A673 (cell line): ENCODE measurements around the gene ANK3. TPM values are rescaled to one million over a fixed set of nuclear protein-coding genes. Genes with fewer than 3 reads are reported as not detected.

Experiments
- BruUV-seq: library from RNA; stranded (reverse); fragments of 400-500 nt; replicated peaks from 2 replicates; lab custom pipeline; 2021; lab: Mats Ljungman, UMichigan
- CTCF ChIA-PET: fragments of 300-600 bp; sonication (Branson Sonifier 250); formaldehyde crosslinking; loops from one replicate; lab custom pipeline; 2022; ENCODE audit warnings: antibody characterized with exemption; lab: Charles Lee
- POLR2A ChIA-PET: fragments of 300-600 bp; sonication (Branson Sonifier 250); formaldehyde crosslinking; loops from one replicate; lab custom pipeline; 2022; ENCODE audit warnings: antibody characterized with exemption; ENCODE audit not compliant: low non-redundant PET; lab: Charles Lee
- DNase-seq: peaks from one replicate; pipeline ENCODE4 v3.0.0-alpha.2; 2015; ENCODE audit warnings: low spot score
- H3K27ac ChIP-seq: fragments of 200-600 bp; sonication (generic); 2 replicates; pipeline ENCODE4 v1.5.1; 2016; ENCODE audit warnings: mixed run types, low read depth, mild to moderate bottlenecking, mixed read lengths, antibody characterized with exemption, low read length; ENCODE audit not compliant: poor library complexity, severe bottlenecking
- H3K27me3 ChIP-seq: fragments of 200-600 bp; sonication (generic); replicated peaks from 2 replicates; pipeline ENCODE4 v1.6.1; 2017; ENCODE audit warnings: mixed run types, low read depth, mild to moderate bottlenecking, mixed read lengths, antibody characterized with exemption, low read length; ENCODE audit not compliant: insufficient read depth, poor library complexity
- H3K36me3 ChIP-seq: fragments of 200-600 bp; sonication (generic); 2 replicates; pipeline ENCODE4 v1.6.1; 2016; ENCODE audit warnings: mixed run types, mild to moderate bottlenecking, mixed read lengths, antibody characterized with exemption, low read length; ENCODE audit not compliant: insufficient read depth, poor library complexity, severe bottlenecking
- H3K4me1 ChIP-seq: fragments of 200-600 bp; sonication (generic); 2 replicates; pipeline ENCODE4 v1.6.1; 2017; ENCODE audit warnings: mixed run types, mild to moderate bottlenecking, mixed read lengths, antibody characterized with exemption, low read length; ENCODE audit not compliant: insufficient read depth, poor library complexity, severe bottlenecking
- H3K4me3 ChIP-seq: fragments of 200-600 bp; sonication (generic); 2 replicates; pipeline ENCODE4 v1.5.1; 2016; ENCODE audit warnings: low read depth, mixed run types, mild to moderate bottlenecking, mixed read lengths, low read length; ENCODE audit not compliant: poor library complexity, severe bottlenecking
- H3K9me3 ChIP-seq: fragments of 200-600 bp; sonication (generic); 2 replicates; pipeline ENCODE4 v1.6.1; 2016; ENCODE audit warnings: mixed run types, low read depth, mild to moderate bottlenecking, mixed read lengths, antibody characterized with exemption, low read length; ENCODE audit not compliant: poor library complexity, severe bottlenecking
- CTCF ChIP-seq: fragments of 300-800, 200-600 bp; sonication (generic); conservative IDR thresholded peaks from 2 replicates; pipeline ENCODE4 v1.5.1; 2017; ENCODE audit warnings: low read depth, mild to moderate bottlenecking, antibody characterized with exemption, low read length, moderate library complexity, mixed read lengths
- EZH2 ChIP-seq: fragments of 200-600 bp; sonication (generic); IDR thresholded peaks from 2 replicates; pipeline ENCODE4 v1.6.1; 2017; ENCODE audit warnings: borderline replicate concordance, low read depth, mild to moderate bottlenecking, mixed read lengths, antibody characterized with exemption, low read length; ENCODE audit not compliant: poor library complexity, severe bottlenecking
- intact Hi-C: fragments of 100-400 bp; cut with micrococcal nuclease; formaldehyde crosslinking; loops from one replicate; pipeline ENCODE4 v1.10.0; 2022; ENCODE audit not compliant: unreplicated experiment
- total RNA-seq: library from RNA; stranded (reverse); gene quantifications from 2 replicates; pipeline ENCODE4 v1.2.3, GENCODE V29; 2021

The ANK3 gene
- total RNA-seq, 1 experiment from 2014 or later, result 13.5 TPM

- no peaks in the 10 kb centered on the region for H3K36me3 ChIP-seq
- no TSS peak for BruUV-seq
Observed at GRCh38 chr10:60203993-60204618, 185.6 kb downstream of the ANK3 start.

GRCh38 chr10:60200682-60201053 lies 189.0 kb downstream of the ANK3 start:
- intact Hi-C loops, result no loop called here
- no peaks in the 10 kb centered on the region for H3K9me3 ChIP-seq
- BruUV-seq, result no TSS peak
- TF ChIP-seq CTCF (no peak), EZH2 (no peak)
- no peak overlapping the region for H3K27ac ChIP-seq
- POLR2A ChIA-PET, result no interaction called here
- no peaks in the 10 kb centered on the region for H3K4me1 ChIP-seq
- DNase-seq, result no peak
- H3K4me3 ChIP-seq, result no peak overlapping the region
- H3K27me3 ChIP-seq, result no peaks in the 10 kb centered on the region
- no peaks in the 10 kb centered on the region for H3K36me3 ChIP-seq
- CTCF ChIA-PET, result no interaction called here

More at GRCh38 chr10:60203993-60204618, 185.6 kb downstream of the ANK3 start:
- no peaks in the 10 kb centered on the region for H3K9me3 ChIP-seq
- no peaks in the 10 kb centered on the region for H3K4me1 ChIP-seq
- intact Hi-C loops, result loop anchor here (1.0 kb wide), 1 partner anchor 230 kb away; no protein-coding TSS in a partner anchor
- peak; percentile 60 for DNase-seq
- no peaks in the 10 kb centered on the region for H3K27me3 ChIP-seq
- ChIA-PET POLR2A (no interaction called here), CTCF (interaction anchor here (0.6 to 1.0 kb wide), 4 partner anchors 104 to 230 kb away, joined by 3 read pairs; no protein-coding TSS in a partner anchor)
- TF ChIP-seq CTCF (peak; percentile 70), EZH2 (no peak)
- no peak overlapping the region for H3K4me3 ChIP-seq
- H3K27ac ChIP-seq, result no peak overlapping the region

GRCh38 chr10:60200012-60200681 lies 189.5 kb downstream of the ANK3 start:
- no peak overlapping the region for H3K4me3 ChIP-seq
- CTCF ChIA-PET, result no interaction called here
- no peaks in the 10 kb centered on the region for H3K9me3 ChIP-seq
- BruUV-seq, result no TSS peak
- H3K36me3 ChIP-seq, result no peaks in the 10 kb centered on the region
- TF ChIP-seq EZH2 (no peak), CTCF (no peak)
- no peak overlapping the region for H3K27ac ChIP-seq
- H3K27me3 ChIP-seq, result no peaks in the 10 kb centered on the region
- intact Hi-C loops, result no loop called here
- H3K4me1 ChIP-seq, result no peaks in the 10 kb centered on the region
- POLR2A ChIA-PET, result no interaction called here
- DNase-seq, result no peak
